ENCODE data around the gene SOX13.
"Not testable (repeated sequence)": the region's sequence is repeated elsewhere in the genome, so short reads cannot be mapped to it uniquely, and the experiment has no call there.

SOX13 gene

DNA sequence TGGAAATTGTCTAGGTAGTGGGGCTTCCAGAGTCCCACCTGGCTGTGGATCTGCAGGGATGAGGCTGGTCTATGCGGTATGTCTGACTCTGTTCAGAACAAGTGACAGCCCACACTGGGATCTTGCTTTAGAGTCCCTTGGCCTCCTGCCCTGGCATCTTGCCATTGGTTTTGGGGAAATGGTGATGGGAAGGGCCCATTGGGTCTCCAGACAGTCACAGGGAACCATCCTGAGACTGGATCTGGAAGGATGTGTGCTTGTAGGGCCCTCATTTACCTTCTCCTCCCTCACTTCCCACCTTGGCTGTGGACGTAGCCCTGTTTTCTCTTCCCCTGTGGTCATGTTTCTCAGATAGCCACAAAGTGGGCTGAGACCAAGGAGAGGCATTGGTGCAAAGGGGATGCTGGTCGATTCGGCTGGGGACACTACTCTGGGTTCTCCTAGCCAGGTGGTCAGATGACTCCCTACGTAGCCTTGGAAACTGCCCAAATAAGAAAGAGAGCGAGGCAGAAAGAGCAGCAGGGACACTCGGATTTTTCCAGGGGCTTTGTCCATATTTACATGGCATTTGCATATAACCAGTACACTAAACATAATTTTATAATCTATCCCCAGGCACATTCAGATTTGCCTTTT is 15.1 kb downstream of the SOX13 start:
- DNase-seq: no peak

DNA sequence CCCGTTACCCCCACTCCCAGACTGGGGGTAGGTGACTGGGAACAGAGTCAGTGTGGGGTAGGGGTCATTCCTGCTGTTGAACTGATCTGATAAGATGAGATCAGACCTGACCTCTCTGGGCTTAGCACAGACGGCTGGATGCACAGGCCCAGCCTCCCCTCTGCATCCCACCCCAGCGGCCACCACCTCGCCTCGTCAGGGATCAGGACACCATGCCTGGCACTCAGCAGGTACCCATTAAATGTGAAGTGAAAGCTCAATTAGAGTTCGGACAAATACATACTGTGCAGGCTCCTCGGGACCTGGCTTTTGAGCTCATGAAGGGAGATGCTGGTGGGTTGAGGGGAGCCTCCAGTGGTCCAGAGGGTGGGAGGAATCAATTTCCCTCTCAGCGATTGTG is 15.7 kb downstream of the SOX13 start:
- DNase-seq: no peak

DNA sequence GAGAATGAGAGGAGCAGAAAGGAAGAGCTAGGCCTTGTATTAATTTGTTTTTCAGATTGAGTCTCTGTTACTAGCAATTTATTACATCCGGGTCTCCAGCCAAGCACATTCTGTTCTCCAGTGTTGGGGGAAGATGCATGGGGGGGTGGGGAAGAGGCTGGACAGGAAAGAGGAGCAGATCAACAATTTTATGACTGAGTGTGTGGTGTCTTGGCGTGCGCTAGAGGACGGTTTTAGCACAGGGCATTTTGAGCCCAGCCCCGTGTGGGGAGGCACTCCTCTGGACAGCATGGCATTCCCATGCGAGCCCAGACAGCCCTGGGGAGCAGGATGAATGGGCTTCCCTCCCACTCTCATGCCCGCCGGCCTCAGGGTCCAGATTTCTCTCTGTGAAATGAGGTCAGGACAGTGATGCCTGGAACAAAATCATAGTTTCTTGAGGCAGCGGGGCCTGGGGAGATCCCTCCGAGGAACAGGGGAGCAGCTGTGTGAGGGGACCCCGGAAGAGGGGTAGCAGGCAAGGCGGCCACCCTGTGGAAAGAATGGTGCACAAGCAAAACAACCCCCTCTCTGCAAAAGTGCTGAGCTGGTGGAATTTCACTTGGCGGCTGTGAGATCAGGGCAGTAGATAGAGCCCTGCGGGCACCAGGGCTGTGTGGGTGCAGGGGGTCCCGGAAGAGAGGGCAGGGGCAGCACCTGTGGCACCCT is 16.3 kb downstream of the SOX13 start:
- DNase-seq: no peak

DNA sequence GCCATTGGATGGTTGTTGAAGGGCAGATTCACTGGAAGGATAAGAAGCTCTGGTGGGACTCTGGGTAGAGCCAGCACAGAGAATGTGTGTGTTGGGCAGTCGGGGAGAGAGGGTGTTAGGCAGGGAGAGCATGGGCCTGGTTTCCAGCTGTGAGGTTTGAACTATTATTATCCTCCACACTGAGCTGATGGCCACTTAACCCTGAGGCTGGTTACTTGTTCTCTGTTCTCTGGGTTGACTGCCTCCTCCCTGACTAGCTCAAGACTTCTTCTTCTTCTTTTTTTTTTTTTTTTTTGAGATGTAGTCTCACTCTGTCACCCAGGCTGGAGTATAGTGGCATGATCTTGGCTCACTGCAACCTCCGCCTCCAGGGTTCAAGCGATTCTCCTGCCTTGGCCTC is 17.2 kb downstream of the SOX13 start:
- DNase-seq: not testable (repeated sequence)

DNA sequence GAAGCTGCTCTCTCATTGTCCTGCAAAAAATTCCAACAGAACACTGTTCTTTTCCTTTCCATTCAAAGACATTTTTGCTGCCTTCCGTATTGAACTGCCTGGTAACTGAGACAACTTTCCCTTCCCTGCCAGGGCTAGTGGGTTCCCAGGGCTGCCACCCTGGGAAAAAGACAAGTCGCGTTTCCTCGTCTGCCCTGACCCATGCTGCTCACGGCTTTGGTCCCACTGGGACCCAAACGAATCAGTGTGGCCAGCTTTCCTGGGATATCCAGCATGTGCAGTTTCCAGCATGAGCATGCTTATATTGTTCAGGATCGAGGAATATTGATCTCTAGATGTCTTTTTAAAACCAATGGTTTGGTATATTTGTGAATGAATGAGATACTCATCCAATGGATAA is 18.2 kb downstream of the SOX13 start:
- DNase-seq: no peak

DNA sequence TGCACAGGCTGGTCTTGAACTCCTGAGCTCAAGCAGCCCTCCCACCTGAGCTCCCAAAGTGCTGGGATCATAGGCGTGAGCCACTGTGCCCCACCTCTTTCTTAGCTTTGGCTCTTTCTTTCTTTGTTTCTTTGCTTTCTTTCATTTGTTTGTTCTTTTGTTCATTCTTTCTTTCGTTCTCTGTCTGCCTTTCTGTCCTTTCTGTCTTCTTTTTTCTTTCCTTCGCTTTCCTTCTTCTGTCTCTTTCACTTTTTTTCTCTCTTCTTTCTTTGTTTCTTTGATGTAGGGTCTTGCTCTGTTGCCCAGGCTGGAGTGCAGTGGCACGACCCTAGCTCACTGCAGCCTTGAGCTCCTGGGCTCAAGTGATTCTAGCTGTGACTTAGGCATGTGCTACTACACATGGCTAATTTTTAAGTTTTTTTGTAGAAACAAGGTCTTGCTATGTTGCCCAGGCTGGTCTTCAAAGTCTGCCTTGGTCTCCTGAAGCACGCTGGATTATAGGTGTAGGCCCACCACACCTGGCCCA is 18.9 kb downstream of the SOX13 start:
- DNase-seq: no peak

DNA sequence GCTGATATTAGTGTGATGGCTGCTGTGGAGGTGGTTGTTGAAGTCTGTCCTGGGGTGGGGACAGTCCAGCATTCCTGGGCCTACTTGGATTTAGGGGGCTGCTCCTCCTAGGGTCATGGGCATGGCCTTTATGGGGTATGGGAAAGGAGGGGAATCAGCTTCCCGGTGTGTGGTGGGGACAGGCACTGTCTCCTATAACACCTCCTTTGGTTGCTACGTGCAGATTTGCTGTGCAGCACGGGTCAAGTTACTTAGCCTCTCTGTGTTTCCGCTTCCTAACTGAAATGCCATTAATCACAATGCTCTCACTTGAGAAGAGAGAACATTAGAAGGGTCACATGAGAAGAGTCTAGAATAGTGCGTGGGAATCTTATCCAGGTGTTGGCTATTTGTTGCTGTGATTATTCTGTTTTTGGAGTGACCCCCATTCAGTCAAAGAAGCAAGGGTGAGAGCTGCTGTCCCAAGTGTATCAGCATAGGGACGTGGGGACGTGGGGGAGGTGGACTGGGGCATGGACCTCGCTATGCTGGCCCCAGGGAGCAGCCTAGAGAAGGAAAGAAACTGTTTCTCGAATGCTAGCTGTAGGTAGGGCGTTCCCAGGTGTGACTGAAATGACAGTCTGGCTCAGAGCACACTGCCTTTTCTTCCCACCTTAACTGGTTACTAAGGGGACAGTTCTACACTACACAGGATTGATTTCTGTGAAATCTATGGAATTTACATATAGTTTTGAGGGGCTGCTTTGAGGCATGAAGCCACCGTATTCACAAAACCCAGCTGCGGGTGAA is 19.9 kb downstream of the SOX13 start:
- no peak for DNase-seq

DNA sequence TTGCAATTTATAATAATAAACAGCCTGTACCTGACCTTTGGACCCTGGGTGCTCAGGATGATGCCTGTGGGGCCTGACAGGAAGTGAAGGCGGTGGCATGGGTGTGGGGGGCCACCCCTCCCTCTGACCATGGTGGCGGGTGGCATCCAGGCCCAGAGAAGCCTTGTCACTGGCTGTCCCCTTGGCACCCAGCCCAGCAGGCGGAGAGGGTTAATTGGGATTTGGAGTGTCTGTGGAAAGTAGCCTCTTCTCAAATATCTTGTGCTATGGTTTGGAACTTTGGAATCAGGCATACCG is 20.5 kb downstream of the SOX13 start:
- DNase-seq: no peak

DNA sequence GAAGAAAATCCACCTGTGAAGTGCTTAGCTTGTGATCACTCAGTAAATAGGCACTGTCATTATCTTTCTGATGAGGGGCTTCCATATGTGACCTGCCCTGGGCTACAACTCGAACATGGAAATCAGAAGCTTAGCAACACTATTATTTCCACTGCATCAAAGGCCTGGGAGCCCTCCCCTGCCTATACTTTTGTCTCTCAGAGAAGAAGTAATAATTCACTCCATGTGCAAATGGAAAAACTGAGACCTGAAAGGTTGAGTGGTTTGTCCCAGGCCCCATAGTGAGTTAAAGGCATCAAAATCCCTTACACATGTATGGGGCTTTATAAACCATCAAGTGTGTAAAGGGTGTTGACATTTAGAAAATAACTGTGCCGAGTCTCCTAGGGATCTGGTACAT is 20.9 kb downstream of the SOX13 start:
- no peak for DNase-seq

DNA sequence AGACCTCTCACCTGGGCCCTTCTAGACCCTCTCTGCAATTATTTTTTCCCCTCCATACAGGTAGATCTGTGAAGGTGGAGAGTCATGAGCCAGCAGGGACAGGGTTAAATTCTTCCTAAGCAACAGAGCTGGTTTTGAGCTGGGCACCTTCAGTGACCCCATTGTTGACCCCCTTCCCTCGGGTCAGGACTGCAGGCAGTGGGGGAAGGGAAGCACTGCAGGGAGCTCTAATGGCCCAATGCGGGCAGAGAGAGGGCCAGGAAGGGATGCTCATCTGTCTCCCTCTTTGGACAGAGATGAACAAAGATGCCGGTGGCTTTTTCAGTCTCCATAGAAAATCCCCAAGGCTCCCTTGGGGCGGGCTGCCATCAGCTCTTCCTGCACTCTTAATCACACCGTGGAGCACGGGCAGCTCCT is 21.4 kb downstream of the SOX13 start:
- DNase-seq: no peak

DNA sequence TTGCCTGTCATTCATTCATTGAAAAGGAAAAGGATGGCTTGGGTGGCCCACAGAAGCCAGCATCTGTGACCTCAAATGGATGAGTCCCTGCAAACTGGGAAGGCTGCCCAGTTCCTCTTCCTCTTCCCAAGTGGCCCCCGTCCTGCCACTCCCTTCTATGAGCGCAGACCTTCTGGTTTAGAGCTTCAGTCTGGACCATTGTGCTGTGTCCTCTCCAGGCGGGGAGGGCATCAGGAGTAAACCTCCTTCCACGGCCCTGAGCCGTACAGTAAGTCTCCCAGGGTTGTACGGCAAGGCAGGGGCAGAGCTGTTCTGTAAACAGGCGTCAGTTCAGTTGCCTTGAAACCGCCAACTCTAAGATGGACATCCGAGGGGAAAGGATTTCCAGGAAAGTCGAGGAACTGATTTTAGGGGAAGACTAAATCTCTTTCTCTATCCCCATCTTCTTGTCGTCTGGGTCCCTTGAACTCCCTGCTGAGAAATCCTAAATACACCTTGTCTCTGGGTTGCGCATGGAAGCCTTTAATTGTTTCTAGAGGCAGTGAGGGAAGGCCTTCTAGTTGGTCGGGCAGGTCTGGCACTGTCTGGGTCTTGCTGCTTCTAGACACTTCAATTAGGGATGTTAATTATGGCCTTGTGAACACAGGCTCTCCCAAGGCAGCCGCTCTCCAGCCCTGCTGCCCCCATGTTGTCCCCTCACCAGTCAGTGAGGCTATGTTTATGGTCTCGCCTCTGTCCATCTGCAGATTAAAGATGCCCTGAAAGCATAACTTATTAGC is 22.1 kb downstream of the SOX13 start:
- DNase-seq: no peak

DNA sequence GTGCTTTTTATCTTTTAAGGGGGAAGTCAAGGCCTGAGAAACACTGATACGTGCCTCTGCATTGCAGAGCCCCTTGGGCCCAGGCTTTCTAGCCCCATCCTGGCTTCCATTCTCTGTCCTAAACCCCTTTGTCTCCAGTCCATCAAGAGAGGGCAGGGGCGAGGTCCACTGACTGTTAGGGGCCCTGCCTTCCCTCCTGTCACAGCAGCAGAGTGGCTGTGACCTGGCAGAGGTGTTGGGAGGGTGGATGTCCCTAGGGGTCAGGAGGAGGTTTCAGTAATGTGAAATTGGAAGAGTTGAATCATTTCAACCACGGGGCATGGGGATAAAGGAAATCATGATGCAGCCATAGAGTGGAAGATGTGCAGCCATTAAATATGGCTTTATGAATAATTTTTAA is 24.0 kb downstream of the SOX13 start:
- no peak for DNase-seq

DNA sequence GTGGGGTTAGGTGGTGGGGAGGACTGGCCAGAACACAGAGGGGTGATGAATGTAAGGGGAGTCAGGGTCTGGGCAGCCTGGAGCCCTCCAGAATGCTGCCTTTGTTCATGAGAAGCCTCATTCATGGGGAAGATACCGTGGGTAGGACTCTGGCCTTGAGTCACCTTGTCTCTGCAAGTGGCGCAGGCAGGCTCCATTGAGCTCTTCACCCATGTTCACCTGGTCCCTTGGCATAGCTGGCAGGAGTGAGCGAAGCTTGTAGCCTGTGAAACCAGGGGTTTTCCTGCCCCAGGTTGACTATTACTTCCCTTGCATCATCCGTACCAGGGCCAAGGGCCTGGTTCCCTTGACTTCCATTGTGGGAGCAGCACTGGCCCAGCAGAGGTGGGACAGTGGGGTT is 25.8 kb downstream of the SOX13 start:
- no peak for DNase-seq

DNA sequence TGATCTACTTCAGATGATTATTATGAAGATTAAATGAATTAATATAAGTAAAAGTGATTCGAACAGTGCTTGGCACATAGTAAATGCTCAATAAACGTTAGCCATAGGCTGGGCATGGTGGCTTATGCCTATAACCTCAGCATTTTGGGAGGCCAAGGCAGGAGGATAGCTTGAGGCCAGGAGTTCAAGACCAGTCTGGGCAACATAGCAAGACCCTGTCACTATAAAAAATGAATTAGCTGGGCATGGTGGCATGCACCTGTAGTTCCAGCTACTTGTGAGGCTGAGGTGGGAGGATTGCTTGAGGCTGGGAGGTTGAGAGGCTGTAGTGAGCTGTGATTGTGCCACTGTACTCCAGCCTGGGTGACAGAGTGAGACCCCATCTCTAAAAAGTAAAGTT is 26.8 kb downstream of the SOX13 start:
- DNase-seq: not testable (repeated sequence)

DNA sequence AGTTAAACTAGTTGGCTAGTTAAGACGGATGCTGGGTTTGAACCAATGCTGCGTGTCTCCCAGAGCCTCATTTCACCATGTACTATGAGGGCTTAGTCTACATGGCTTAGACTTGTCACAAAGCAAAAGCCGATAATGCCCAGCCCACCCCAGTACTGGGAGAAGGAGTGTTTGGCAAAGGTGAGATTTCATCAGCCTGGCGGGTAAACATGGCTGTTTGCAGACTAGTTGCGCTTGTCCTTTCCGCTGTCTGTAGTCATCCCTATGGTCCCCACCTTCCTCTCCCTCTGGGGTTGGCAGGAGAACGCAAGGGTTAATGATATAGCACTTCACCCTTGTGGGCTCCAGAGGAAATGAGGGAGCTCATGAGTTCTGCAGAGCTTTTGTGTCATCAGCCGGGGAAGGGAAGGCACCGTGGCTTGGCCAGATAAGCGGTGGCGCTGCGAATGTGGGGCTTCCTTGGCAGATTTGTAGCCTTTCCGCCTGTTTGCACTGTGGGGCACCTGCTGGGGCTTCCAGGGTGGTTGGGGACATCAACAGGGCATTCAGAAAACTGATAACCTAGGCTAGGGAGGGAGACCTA is 29.2 kb downstream of the SOX13 start:
- no peak for DNase-seq

DNA sequence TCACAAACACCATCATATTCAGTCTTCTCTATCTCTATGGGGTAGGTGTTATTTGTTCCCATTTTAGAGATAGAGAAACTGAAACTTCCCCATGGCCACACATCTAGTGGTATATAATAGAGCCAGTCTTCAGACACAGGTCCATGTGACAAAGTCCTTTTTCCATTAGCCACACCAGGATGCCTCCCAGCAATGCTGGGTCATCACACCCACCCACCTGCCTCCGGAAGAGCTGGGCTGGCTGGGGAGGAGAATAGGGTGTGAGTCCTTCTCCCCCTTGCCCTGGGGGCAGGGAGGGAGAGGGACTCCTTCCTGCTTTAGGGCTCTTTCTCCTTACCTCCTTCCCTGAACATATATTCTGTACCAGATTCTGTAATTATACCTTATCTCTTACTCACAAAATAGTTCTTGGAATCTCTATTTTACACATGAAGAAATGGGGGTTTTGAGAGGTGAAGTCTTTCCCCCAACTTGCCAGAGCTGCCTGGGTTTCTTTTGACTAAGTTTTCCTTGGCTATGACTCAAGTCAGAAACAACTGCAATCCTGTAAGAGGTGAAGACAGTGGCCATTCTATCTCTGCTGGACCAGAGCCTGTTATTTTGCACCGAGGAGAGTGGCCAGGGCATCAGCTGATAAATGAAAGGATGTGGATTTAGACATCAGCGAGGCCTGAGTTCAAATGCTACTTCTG is 30.0 kb downstream of the SOX13 start:
- no peak for DNase-seq

DNA sequence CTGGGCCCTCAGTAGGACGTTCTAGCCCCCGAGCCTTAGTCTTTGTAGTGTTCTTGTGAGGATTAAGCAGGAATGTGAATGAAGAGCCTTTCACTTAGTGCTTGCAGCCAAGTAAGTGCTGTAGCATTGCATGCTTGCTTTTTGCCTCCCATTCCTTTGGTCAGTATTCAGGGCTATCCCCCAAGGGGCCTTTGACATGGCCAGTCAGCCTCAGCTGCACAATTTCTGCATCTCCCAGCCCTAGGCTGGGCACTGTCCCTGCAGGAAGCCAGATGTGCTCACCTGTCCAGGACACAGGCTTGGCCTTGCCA is 30.5 kb downstream of the SOX13 start:
- no peak for DNase-seq

DNA sequence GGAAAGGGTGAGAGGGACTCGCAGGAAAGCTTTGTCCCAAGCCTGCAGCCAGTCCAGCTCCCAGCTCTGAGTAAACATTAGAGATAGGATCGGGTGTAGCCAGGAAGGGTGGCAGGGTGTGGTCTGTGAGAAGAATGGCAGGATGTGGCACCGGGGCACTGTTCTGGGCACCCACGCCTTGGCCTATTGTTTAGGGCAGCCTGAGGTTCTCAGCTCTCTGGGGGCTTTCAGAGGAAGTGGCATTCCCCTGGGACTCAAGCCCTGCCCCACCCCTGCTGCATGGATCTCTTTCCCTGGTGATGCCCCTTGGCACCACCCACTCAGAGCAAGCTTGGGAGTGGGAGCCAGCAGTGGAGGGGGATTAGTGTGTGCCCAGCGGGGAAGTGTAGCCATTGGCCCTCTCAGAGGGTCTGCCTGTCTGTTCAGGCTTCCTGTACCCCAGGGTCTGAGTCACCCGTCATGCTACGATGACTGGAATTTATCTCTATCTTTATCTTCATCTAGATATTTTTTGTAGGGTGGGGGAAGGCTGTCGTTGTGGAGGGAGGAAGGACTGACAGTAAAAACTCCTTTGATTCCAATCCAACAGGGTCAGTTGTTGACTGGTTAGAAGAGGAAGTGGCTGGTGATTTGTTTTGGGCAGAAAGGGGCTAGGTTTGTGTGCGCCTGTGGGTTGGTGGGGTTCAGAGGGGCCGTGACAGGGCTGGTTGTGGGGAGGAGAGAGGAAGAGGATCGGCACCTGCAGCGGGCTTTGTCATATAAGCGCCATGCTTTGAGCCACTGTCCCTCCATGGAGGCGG is 31.6 kb downstream of the SOX13 start:
- no peak for DNase-seq

DNA sequence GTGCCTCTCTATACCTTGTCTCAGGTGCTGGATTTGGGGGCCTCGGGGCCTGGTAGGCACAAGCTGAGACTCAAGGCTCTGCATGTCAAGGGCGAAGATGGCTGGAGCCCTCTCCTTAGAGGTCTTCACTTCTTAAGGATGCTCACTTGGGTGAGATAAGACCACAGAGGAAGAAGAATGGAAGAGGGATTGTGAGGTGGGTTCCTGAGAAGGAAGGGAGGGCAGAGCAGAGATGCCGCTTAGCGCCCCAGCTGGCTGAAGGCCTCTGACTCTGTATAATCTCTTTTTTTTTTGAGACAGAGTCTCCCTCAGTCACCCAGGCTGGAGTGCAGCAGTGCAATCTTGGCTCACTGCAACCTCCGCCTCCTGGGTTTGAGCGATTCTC is 32.2 kb downstream of the SOX13 start:
- DNase-seq: no peak

DNA sequence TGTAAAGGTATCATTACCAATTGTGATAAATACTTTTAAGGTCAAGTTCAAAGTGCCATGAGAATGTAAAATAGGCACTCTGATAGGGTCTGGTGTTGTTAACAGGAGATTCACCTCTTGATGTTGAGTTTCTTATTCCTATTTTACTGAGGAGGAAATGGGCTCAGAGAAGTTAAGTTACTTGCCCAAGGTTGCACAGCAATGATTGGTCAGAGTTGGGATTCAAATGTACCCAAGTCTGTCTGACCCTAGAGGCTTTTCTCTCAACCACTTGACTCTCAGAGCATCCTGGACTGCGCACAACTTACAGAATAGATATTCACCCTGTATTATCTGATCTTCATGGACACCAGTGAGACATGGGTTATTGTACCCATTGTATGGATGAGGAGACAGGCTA is 33.9 kb downstream of the SOX13 start:
- DNase-seq: no peak

DNA sequence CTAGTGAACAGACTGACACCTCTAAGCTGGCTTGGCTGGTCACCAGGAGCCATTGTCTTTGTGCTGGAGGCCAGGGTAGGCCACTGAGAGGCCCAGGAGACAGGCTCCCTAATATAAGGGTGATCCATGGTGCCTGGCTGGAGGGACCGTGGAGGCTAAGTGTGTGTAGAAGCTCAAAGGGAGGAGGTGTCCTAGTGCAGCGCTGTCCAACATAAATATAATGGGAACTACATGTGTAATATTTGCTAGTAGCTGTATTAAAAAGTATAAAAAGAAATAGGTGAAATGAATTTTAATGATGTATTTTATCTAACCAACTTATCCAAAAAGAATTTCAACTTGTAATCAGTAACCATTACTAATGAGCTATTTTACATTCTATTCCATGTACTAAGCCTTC is 35.0 kb downstream of the SOX13 start:
- DNase-seq: no peak
